GM23248 (cell line): ENCODE data around the gene EFCAB8. TPM values are rescaled to one million over a fixed set of nuclear protein-coding genes. Genes with fewer than 3 reads are reported as not detected.

Source experiments
- DNase-seq: peaks from one replicate; pipeline ENCODE4 v3.0.0-alpha.2; 2015
- H2AFZ ChIP-seq: fragments of 200-600 bp; sonication (generic); 2 replicates; pipeline ENCODE4 v1.6.1; 2016; ENCODE audit warnings: antibody characterized with exemption
- H3F3A ChIP-seq: fragments of 200-600 bp; sonication (generic); 2 replicates; pipeline ENCODE4 v1.6.1; 2016; ENCODE audit warnings: mild to moderate bottlenecking, antibody characterized with exemption, mixed run types; ENCODE audit not compliant: insufficient read depth
- H3K27ac ChIP-seq: fragments of 200-600 bp; sonication (generic); 2 replicates; pipeline ENCODE4 v1.5.1; 2016; ENCODE audit warnings: mild to moderate bottlenecking
- H3K27me3 ChIP-seq: fragments of 200-600 bp; sonication (generic); replicated peaks from 2 replicates; pipeline ENCODE4 v1.6.1; 2016; ENCODE audit warnings: mild to moderate bottlenecking; ENCODE audit not compliant: insufficient read depth
- H3K36me3 ChIP-seq: fragments of 200-600 bp; sonication (generic); 2 replicates; pipeline ENCODE4 v1.6.1; 2016; ENCODE audit warnings: low read depth, mild to moderate bottlenecking
- H3K4me1 ChIP-seq: fragments of 200-600 bp; sonication (generic); 2 replicates; pipeline ENCODE4 v1.6.1; 2016; ENCODE audit warnings: mild to moderate bottlenecking; ENCODE audit not compliant: insufficient read depth
- H3K4me2 ChIP-seq: fragments of 200-600 bp; sonication (generic); one replicate; pipeline ENCODE4 v1.6.1; 2016; ENCODE audit warnings: mild to moderate bottlenecking; ENCODE audit not compliant: unreplicated experiment
- H3K4me3 ChIP-seq: fragments of 200-600 bp; sonication (generic); 2 replicates; pipeline ENCODE4 v1.5.1; 2016; ENCODE audit warnings: mild to moderate bottlenecking
- H3K79me2 ChIP-seq: fragments of 200-600 bp; sonication (generic); 2 replicates; pipeline ENCODE4 v1.6.1; 2016; ENCODE audit warnings: mild to moderate bottlenecking; ENCODE audit not compliant: insufficient read depth
- H3K9ac ChIP-seq: fragments of 200-600 bp; sonication (generic); 2 replicates; pipeline ENCODE4 v1.6.1; 2016; ENCODE audit warnings: mild to moderate bottlenecking
- H3K9me2 ChIP-seq: fragments of 200-600 bp; sonication (generic); 2 replicates; pipeline ENCODE4 v1.6.1; 2016; ENCODE audit warnings: mixed run types, mild to moderate bottlenecking, moderate library complexity; ENCODE audit not compliant: insufficient read depth
- H3K9me3 ChIP-seq: fragments of 200-600 bp; sonication (generic); one replicate; pipeline ENCODE4 v1.6.1; 2017; ENCODE audit warnings: low read depth
- H4K20me1 ChIP-seq: fragments of 200-600 bp; sonication (generic); 2 replicates; pipeline ENCODE4 v1.6.0; 2016; ENCODE audit not compliant: insufficient read depth
- EZH2 ChIP-seq: fragments of 200-600 bp; sonication (generic); IDR thresholded peaks from 2 replicates; pipeline ENCODE4 v1.6.1; 2018; ENCODE audit warnings: antibody characterized with exemption, mild to moderate bottlenecking; ENCODE audit not compliant: insufficient read depth, poor library complexity, severe bottlenecking
- EZH2phosphoT487 ChIP-seq: fragments of 200-600 bp; sonication (generic); IDR thresholded peaks from 2 replicates; pipeline ENCODE4 v1.6.1; 2018; ENCODE audit warnings: antibody characterized with exemption, moderate library complexity, mild to moderate bottlenecking, low read depth; ENCODE audit not compliant: insufficient read depth
- WGBS, 2 experiments: methylation state at CpG; one replicate each; pipeline ENCODE4 v1.1.6; 2015 to 2017; ENCODE audit warnings: low lambda C conversion rate in 2 of 2, low coverage in 1 of 2; ENCODE audit errors: missing lambda C conversion rate in 2 of 2; 5-methylcytosine and 5-hydroxymethylcytosine counted together
- in situ Hi-C: fragments of 300-500 bp; cut with MboI; formaldehyde crosslinking; loops from 2 replicates; pipeline ENCODE4 v1.15.0; 2020
- polyA plus RNA-seq: library from polyadenylated mRNA; unstranded; fragments of >200 nt; fragmentation: Nextera tagmentation; extraction: Ambion mirVana; gene quantifications from 2 replicates; pipeline ENCODE4 v1.2.1, GENCODE V29; 2016
- total RNA-seq: library from RNA; depleted of rRNA; stranded (reverse); fragments of >200 nt; shearing (Covaris generic); gene quantifications from 2 replicates; pipeline ENCODE4 v1.2.3, GENCODE V29; 2014

EFCAB8 gene
- total and polyA plus RNA-seq, 2 experiments from 2014 or later, result not detected

GRCh38 chr20:32979201-32979998 is 120.7 kb downstream of the EFCAB8 start:
- H3K36me3 ChIP-seq, result no peaks in the 10 kb centered on the region
- no peaks in the 10 kb centered on the region for H3K9me3 ChIP-seq
- no peak overlapping the region for H2AFZ ChIP-seq
- H3F3A ChIP-seq, result no peaks in the 10 kb centered on the region
- H3K4me1 ChIP-seq, result no peaks in the 10 kb centered on the region
- no peak overlapping the region for H3K4me3 ChIP-seq
- no peak for DNase-seq
- H4K20me1 ChIP-seq, result no peaks in the 10 kb centered on the region
- no peaks in the 10 kb centered on the region for H3K27me3 ChIP-seq
- WGBS, 2 experiments, result 49 to 51% methylated on average over 9 of the region's 9 CpGs
- in situ Hi-C loops, result no loop called here
- no peaks in the 10 kb centered on the region for H3K9me2 ChIP-seq
- H3K9ac ChIP-seq, result no peak overlapping the region
- no peak overlapping the region for H3K27ac ChIP-seq
- no peak overlapping the region for H3K4me2 ChIP-seq
- no peak for TF ChIP-seq EZH2
- no peak for TF ChIP-seq EZH2phosphoT487
- no peaks in the 10 kb centered on the region for H3K79me2 ChIP-seq

- TF ChIP-seq EZH2phosphoT487 (no peak), EZH2 (no peak)
- WGBS, 2 experiments, result 60 to 62% methylated on average over 19 of the region's 19 CpGs
- no peak overlapping the region for H3K4me2 ChIP-seq
- in situ Hi-C loops, result no loop called here
- H3K9me2 ChIP-seq, result no peaks in the 10 kb centered on the region
- H4K20me1 ChIP-seq, result no peaks in the 10 kb centered on the region
- no peaks in the 10 kb centered on the region for H3K79me2 ChIP-seq
- H3K9me3 ChIP-seq, result no peaks in the 10 kb centered on the region
- H2AFZ ChIP-seq, result no peak overlapping the region
- no peak overlapping the region for H3K9ac ChIP-seq
- no peaks in the 10 kb centered on the region for H3K27me3 ChIP-seq
- H3F3A ChIP-seq, result no peaks in the 10 kb centered on the region
- H3K4me3 ChIP-seq, result no peak overlapping the region
- no peak for DNase-seq
- no peak overlapping the region for H3K27ac ChIP-seq
- no peaks in the 10 kb centered on the region for H3K36me3 ChIP-seq
- H3K4me1 ChIP-seq, result no peaks in the 10 kb centered on the region
These were observed 121.6 kb downstream of the EFCAB8 start for GRCh38 chr20:32980131-32980941.

- DNase-seq, result no peak
- no peaks in the 10 kb centered on the region for H3F3A ChIP-seq
- H3K27me3 ChIP-seq, result no peaks in the 10 kb centered on the region; the same call in 1 of the 2 replicates
- no peak overlapping the region for H3K4me2 ChIP-seq
- H3K4me3 ChIP-seq, result no peak overlapping the region
- H3K9ac ChIP-seq, result no peak overlapping the region
- H3K36me3 ChIP-seq, result no peaks in the 10 kb centered on the region
- H3K4me1 ChIP-seq, result no peaks in the 10 kb centered on the region
- no peaks in the 10 kb centered on the region for H3K9me3 ChIP-seq
- in situ Hi-C loops, result no loop called here
- no peak overlapping the region for H3K27ac ChIP-seq
- 54 to 57% methylated on average over 6 of the region's 6 CpGs for WGBS, 2 experiments
- H3K9me2 ChIP-seq, result no peaks in the 10 kb centered on the region
- TF ChIP-seq EZH2 (no peak), EZH2phosphoT487 (no peak)
- H4K20me1 ChIP-seq, result no peaks in the 10 kb centered on the region
- no peaks in the 10 kb centered on the region for H3K79me2 ChIP-seq
- no peak overlapping the region for H2AFZ ChIP-seq
These were observed 122.3 kb downstream of the EFCAB8 start for GRCh38 chr20:32980990-32981389.

DNA sequence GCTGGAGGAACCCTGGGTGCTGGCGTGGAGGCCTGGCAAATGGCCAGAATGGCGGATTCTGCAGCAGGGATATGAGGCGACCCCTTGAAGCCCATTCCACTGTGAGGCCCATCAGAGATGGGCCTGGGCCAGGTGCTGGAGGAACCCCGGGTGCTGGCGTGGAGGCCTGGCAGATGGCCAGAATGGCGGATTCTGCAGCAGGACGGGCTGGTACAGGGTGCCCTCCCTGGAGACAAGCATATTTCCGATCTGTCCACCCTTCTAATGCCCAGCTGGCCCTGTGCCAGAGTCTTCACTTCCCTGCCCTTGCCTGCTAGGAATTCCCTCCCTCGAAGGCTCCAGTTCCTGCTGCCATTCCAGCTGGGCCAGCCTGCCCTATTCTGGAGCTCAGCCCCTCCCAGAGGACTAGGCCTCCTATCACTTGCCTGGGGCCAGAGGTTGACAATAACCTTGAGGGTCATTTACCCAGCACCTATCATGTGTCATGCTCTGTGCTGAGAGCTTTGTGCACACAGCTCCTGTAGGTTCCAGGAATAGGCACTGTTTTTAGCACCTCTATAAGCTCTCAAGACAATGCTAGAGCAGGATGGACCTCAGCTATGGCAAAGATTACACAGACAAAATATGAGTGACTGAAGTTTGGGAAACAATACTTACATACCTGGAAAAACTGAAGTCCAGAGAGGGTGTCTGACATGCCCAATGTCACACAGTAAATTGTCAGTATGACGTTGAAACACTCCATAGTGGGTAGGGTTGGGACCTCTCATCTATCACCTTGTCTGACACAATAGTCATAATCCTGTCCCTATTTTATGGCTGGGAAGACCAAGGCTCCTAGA is 124.1 kb downstream of the EFCAB8 start:
- no peaks in the 10 kb centered on the region for H3K36me3 ChIP-seq
- no peaks in the 10 kb centered on the region for H3K9me2 ChIP-seq
- H3K4me2 ChIP-seq, result no peak overlapping the region
- H3F3A ChIP-seq, result no peaks in the 10 kb centered on the region
- no peaks in the 10 kb centered on the region for H4K20me1 ChIP-seq
- WGBS, 2 experiments, result 45 to 46% methylated on average over 10 of the region's 10 CpGs
- no peak overlapping the region for H3K4me3 ChIP-seq
- TF ChIP-seq EZH2 (no peak), EZH2phosphoT487 (no peak)
- no peaks in the 10 kb centered on the region for H3K4me1 ChIP-seq
- H3K27ac ChIP-seq, result no peak overlapping the region
- H3K9ac ChIP-seq, result no peak overlapping the region
- H3K9me3 ChIP-seq, result no peaks in the 10 kb centered on the region
- no peaks in the 10 kb centered on the region; the same call in 1 of the 2 replicates for H3K27me3 ChIP-seq
- no peak for DNase-seq
- H3K79me2 ChIP-seq, result no peaks in the 10 kb centered on the region
- in situ Hi-C loops, result no loop called here
- H2AFZ ChIP-seq, result no peak overlapping the region
